GM19025 (cell line): ENCODE results near the gene OLIG2.

Experiments used
- ATAC-seq: cut with Tn5 transposase; IDR thresholded peaks from one replicate; pipeline ENCODE4 v1.9.1; 2021; ENCODE audit warnings: mild to moderate bottlenecking, low read depth, moderate library complexity; ENCODE audit not compliant: unreplicated experiment

The OLIG2 gene

GRCh38 chr21:33061233-33061632, 35.5 kb downstream of the OLIG2 start:
- no peak for ATAC-seq

- ATAC-seq, result no peak
Measured at GRCh38 chr21:33063375-33063883, 37.7 kb downstream of the OLIG2 start.

- no peak for ATAC-seq
Measured at GRCh38 chr21:33063907-33064622, 38.3 kb downstream of the OLIG2 start.

GRCh38 chr21:33064623-33065390, 39.1 kb downstream of the OLIG2 start:
- no peak for ATAC-seq

GRCh38 chr21:33067043-33067442, 41.3 kb downstream of the OLIG2 start:
- ATAC-seq, result no peak

- no peak for ATAC-seq
Measured at GRCh38 chr21:33067457-33067856, 41.7 kb downstream of the OLIG2 start.

- no peak for ATAC-seq
Measured at GRCh38 chr21:33069243-33069642, 43.5 kb downstream of the OLIG2 start.

GRCh38 chr21:33069645-33069993, 43.9 kb downstream of the OLIG2 start:
- ATAC-seq, result no peak

- ATAC-seq, result no peak
Measured at GRCh38 chr21:33069994-33070743, 44.4 kb downstream of the OLIG2 start, which contains the start of gene OLIG1. OLIG1 (plus strand) TSS chr21:33070141; CDS start chr21:33070247, 106 bp downstream.

- ATAC-seq, result no peak
Measured at GRCh38 chr21:33070744-33070997, 44.9 kb downstream of the OLIG2 start.

- no peak for ATAC-seq
Measured at GRCh38 chr21:33070998-33071769, 45.4 kb downstream of the OLIG2 start.

GRCh38 chr21:33071770-33072306, 46.1 kb downstream of the OLIG2 start:
- ATAC-seq, result no peak

GRCh38 chr21:33073636-33074035, 47.9 kb downstream of the OLIG2 start:
- no peak for ATAC-seq

- no peak for ATAC-seq
Measured at GRCh38 chr21:33075128-33075527, 49.4 kb downstream of the OLIG2 start.

GRCh38 chr21:33075596-33076195, 50.0 kb downstream of the OLIG2 start:
- no peak for ATAC-seq

GRCh38 chr21:33076600-33077329, 51.0 kb downstream of the OLIG2 start:
- ATAC-seq, result no peak
